GM18951 (cell line): Measurements from ENCODE around the gene ASPG.
"Not testable (repeated sequence)": the region's sequence is repeated elsewhere in the genome, so short reads cannot be mapped to it uniquely, and the experiment has no call there.

Experiments used
- POLR2A ChIP-seq: IDR thresholded peaks from 4 replicates; pipeline ENCODE4 v1.6.1; 2011; ENCODE audit warnings: mild to moderate bottlenecking; ENCODE audit not compliant: insufficient read length, insufficient read depth; ENCODE audit errors: extremely low read depth
- in situ Hi-C: fragments of 300-500 bp; cut with MboI; formaldehyde crosslinking; loops from one replicate; pipeline ENCODE4 v1.12.0; 2022; ENCODE audit warnings: low sequenced_read_pairs, mixed read lengths, inconsistent platforms; ENCODE audit not compliant: unreplicated experiment

The ASPG gene

DNA sequence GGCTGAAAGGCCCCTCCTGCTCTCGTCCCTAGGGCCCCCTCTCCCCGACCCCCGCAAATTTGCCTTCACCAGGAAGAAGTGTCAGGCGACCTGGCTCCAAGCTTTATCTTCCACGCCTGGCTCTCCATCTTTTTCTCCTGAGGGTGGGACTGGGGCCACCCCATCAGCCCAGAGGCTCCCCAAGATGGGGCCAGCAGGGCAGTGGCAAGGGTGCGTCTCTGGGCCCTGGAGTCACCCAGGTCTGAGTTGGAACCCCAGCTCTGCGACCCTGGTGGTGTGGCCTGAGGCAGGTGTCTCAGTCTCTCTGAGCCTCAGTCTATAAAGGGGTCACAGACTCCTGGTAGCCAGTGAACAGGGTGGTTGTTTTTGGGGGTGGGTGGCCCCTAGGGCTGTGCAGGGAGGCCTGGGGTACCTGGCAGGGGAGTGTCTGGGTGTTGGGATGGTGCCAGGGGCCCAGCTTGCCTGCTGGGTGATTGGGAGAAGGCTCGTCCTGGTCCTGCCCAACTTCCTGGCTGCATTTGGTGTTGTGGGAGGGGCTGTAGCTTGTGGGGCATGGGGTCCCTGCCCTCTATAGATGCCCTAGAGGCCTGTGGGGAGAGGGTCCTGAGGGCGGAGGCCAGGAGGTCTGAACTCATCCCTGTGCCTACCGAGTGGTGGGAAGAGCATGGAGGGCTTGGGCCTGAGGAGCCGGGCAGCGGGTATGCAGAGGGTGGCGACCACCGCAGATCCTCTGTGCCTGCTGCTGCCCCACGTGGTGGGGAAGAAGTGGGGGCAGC is 60.5 kb downstream of the ASPG start:
- in situ Hi-C loops, result no loop called here
- no peak for TF ChIP-seq POLR2A

DNA sequence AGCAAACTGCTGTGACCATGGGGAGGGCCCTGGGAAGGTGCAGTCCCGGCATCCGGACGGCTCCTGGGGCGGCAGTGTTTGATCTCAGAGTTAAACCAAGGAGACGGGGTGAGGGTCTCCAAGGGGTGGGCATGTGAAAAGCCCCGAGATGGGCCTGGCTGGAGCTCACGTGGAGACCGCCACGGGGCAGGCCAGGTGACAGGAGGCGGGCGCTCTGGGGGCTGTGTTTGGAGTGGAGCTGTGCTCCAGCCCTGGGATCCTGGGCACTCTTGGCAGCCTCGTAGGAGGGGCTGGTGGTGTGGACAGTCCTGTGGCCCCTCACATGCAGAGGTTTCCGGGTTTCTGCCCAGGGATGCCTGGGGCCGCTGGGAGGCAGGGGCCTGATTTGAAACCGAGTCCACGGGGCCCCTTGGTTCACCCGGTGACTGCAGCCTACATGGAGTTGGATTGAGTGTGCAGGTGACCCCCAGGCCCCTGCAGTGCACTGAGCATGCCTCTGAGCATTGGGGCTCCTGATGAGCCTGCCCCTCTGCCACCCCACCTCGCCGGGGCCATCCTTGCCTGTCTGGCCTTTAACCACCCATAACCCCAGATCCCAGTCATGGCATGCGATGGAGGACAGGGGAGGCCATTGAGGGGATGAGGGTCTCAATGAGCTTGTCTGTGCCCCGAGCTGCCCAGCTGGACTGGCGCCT is 61.3 kb downstream of the ASPG start:
- in situ Hi-C loops, result no loop called here
- TF ChIP-seq POLR2A, result no peak

DNA sequence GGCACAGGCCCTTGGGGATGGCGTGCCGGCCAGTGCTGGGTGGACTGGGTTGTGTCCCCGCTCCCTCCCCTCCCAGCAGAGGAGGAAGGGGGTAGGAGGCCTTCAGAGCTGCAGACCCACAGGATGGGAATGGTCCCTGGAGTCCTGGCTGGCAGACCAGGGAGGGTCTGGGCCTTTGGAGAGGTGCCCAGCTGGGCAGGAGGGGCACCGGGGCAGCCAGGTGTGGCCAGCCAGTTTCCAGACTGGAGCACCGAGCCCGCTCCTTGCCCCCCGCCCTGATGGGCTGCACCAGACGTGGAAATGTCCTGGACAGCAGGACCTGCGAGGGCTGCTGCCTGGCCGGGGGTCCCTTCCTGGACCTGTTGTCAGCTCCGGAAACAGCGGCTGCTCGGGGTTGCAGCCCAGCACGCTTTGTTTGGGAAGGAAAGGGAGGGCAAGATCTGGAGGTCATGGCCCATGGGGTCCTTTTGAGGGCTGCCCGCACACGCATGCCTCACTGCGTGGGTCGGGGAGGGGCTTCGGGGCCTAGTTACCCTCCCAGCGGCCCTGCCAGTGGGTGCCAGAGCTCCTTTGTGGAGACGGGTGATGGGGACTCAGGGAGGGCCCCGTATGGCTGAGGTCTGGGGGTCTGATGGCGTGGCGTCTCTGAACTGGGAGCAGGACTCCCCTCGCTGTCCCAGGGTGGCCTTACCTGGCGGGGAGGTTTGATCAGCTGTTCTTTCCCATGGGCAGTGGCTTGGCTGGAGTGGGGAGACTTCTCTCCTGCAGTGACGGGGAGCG is 62.0 kb downstream of the ASPG start:
- in situ Hi-C loops, result no loop called here

DNA sequence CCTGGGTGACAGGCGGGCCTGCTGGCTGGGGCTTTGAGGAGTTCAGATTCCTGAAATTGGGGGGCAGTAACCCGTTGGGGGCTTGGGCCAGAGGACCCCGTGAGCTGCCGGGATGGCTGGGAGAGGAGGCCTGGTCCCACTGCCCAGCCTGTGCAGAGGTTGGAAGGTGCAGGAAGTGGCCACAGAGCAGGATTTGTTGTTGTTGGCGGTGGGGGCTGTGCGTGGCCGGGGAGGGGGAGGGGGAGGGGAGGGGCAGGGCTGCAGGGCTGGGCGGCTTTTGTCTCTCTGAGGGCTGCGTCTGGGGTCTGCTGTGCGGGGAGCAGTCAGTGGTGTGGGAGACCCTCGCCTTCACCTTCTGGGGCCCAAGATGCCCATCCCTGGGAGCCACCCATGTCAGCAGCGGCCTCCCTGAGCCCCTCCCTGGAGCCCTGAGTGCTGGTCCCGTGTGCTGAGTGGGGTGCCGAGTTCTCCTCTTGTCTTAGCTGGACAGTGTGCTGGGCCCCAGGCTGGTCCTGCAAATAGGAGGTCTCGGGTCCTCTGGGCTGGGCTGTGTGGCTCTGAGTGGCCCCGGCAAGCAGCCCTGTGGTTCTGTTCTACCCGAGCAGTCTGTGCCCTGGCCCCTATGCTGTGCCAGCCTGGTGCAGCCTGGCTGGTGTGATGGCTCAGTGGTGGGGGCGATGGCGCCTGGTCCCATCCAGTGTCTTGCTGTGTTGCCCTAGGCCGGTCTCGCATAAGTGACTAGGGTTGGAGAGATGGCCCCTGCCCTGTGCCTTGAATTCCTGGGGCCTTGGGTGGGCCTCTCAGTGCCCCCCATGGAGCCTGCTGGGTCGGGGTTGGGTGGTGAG is 63.2 kb downstream of the ASPG start:
- in situ Hi-C loops, result no loop called here
- TF ChIP-seq POLR2A, result no peak

More for the DNA sequence above, 62.0 kb downstream of the ASPG start:
- TF ChIP-seq POLR2A, result no peak

DNA sequence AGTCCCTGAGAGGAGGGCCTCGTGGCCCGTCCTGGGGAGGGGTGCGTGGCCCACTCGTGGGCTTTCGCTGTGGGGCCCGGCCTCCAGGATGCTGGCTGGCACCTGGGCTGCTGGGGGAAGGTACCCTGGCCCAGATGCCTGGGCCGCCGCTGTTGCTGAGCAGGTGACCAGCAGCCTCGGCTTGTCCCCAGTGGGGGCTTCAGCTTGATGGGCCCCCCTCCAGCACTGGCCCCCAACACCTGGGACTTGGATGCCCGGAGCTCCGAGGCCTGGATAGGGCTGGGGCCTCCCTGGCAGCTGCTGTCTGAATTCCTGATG is 63.7 kb downstream of the ASPG start:
- in situ Hi-C loops, result no loop called here
- no peak for TF ChIP-seq POLR2A

DNA sequence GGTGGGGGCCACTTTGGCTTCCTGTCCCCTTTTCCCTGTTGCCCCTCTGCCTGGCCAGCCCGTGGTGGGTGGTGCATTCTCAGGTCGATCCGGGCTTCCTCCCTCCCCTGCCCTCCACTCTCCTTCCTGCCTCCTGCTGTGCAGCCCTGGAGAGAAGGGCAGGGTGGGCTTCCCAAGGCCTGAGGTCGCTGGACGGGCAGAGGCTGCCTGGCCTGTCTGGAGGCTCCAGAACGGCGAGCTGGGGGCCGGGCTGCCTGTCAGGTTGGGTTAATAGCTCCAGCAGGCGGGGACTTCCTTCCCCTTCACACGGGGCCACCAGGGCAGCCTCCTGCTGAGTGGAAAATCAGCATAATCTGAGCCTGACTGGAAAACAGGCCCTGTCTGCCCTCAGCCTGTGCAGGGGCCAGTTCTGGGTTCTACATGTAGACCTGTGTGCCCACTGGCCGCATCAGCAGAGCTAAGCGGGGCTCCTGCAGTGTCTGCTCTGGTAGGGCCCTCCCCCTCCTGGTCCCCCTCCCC is 64.2 kb downstream of the ASPG start:
- no peak for TF ChIP-seq POLR2A
- in situ Hi-C loops, result no loop called here

DNA sequence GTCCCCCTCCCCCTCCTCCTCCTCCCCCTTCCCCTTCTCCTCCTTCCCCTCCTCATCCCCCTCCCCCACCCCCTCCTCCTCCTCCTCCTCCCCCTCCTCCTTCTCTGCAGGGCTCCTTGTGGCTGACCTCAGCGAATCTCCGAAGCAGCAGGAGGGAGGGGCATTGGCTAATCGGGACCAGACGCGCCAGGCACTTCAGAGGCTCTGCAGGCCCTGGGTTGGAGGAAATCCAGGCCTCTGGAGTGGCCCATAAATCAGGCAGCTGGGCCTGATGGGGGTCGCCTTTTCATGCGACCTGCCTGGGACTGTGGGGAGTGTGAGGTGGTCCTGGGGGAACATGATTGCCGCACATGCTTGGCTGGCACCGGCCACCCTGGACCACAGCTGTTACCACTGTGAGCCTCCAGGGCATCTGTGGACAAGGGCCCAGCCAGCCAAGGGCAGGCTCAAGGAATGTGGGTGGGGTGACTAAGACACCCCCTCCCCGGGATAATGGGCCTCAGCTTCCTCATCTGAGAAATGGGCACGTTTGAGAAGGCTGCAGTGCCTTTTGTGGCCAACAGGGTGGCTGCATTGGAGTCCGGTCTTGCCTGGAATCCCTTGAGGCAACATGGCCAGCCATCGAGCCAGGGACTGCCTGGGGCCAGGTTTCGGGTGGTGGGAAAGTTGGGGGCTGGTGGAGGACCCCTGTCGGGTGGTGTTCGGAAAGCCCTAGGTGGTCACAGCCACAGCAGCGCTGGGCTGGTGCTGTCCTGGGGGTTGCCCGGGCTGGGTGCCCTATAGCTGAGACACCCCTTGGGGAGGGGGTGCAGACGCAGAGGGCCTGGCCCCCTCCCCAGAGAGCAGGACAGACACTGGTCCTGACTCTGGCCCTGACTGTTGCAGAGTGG is 64.9 kb downstream of the ASPG start:
- in situ Hi-C loops, result no loop called here
- TF ChIP-seq POLR2A, result no peak

DNA sequence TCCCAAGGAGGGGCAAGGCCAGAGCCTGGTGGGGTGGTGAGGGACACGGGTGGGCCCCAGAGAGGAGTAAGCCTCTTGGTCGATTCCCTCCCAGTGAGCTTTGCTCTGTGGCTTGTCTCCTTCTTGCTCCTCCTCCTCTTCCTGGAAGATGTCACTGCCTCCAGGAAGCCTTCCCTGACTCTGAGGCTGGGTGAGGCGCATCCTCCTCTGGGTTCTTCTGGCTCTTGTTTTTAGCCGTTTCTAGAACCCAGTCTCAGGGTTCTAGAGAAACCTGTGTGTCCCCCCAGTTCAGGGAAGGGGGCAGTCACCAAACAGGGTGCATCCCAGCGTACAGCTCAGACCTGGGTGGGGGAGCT is 65.5 kb downstream of the ASPG start:
- in situ Hi-C loops, result no loop called here
- no peak for TF ChIP-seq POLR2A

DNA sequence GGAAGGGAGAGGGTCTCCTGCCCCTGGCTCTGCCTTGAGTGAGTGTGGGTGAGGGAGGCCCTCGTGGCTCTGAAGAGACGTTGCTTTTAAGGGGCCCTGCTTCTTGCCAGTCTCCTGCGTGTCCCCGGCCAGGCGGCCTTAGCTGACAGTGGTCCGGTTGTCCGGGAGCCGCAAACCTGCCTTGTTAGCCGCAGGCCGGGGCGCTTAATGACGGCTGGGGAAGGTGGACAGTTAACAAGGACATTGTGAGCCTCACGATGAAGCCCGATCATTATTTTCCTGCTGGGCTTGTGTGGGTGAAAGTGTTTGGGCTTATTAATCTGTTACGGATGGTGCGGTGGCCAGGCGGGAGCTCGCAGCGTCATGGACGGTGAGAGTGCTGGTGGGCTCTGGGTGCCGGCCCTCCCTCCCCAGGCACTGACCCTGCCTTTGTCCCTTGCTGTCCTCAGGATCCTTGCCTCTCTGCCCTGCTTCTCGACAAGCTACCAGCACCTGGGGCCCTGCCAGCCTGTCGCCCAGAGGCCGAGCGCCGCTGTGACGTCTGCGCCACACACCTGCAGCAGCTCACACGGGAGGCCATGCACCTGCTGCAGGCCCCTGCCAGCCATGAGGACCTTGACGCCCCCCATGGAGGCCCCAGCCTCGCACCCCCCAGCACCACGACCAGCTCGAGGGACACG is 66.2 kb downstream of the ASPG start:
- in situ Hi-C loops, result no loop called here
- no peak for TF ChIP-seq POLR2A

DNA sequence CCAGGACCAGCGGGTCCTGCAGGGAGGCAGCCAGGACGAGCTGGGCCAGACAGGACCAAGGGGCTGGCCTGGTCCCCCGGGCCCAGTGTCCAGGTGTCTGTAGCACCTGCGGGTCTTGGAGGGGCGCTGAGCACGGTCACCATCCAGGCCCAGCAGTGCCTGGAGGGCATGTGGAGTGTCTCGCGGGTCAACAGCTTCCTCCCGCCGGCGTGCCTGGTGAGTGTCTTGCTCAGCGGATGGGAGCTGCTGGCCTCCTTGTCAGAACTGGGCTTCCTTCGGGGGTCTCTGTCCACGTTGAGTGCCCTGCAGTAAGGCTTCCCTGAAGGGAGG is 66.7 kb downstream of the ASPG start:
- in situ Hi-C loops, result no loop called here
- TF ChIP-seq POLR2A, result no peak

DNA sequence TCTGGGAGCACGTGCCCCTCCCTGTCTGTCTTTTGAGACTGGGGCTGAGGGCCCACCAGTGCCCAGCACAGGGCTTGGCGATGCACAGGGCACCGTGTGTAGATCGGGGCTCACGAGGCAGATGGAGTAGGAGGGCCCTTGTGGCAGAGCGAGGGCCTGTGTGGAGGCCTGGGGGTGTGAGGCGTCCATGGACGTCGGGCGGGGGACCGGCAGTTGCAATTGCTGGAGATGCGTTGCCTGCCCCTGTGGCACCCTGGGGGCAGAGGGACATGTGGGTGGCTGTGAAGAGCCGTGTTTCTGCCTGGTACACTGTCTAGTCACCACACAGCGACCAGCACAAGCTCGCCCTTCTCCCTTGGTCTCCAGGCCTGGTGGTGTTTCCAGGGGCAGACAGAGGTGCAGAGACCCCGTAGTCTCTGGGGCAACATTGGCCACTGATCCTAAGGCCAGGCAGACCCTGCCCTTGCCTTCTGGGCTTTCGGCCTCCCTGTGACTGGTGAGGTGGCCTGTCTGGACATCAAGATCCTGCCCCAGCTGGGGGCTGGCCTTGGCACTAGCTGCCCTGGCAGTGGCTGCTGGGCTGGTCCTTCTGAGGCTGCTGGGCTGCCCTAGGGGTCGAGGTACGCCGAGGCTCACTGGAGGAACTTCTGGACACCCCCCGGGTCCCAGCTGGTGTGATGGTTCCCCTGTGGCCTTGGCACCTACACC is 67.3 kb downstream of the ASPG start:
- in situ Hi-C loops, result no loop called here
- TF ChIP-seq POLR2A, result no peak

DNA sequence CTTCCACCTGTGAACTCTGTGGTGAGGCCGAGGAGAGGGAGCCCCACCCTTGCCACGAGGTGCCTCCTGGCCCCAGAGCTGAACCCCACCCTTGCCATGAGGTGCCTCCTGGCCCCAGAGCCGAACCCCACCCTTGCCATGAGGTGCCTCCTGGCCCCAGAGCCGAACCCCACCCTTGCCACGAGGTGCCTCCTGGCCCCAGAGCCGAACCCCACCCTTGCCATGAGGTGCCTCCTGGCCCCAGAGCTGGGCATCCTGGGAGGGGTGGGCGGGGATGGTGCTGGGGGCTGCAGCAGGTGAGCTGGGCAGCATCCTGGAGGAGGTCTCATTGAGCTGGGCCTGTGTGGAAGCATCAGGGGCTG is 67.9 kb downstream of the ASPG start:
- in situ Hi-C loops, result not testable (repeated sequence)
